ENCODE measurements around the gene LRRC8A.

Gene LRRC8A

GRCh38 chr9:128917151-128917849, 35.4 kb downstream of the LRRC8A start:
- TF ChIP-seq CEBPB (IDR thresholded peaks at IDR 0.05) (no peak), REST (IDR thresholded peaks at IDR 0.05; ENCODE audit: low read depth) (no peak), MAX (IDR thresholded peaks at IDR 0.05) (peak; percentile 42; the same call in 1 of the 2 replicates), NFIC (IDR thresholded peaks at IDR 0.05) (peak; percentile 51), TEAD4 (IDR thresholded peaks at IDR 0.05) (no peak), TCF12 (IDR thresholded peaks at IDR 0.05; ENCODE audit: low read depth) (no peak), EP300 (IDR thresholded peaks at IDR 0.05; ENCODE audit: borderline replicate concordance) (no peak), FOXM1 (IDR thresholded peaks at IDR 0.05; ENCODE audit: borderline replicate concordance, low read depth) (no peak)

GRCh38 chr9:128918921-128919320, 37.0 kb downstream of the LRRC8A start:
- TF ChIP-seq EGR1 (IDR thresholded peaks at IDR 0.05) (no peak), CEBPB (IDR thresholded peaks at IDR 0.05) (no peak), ZBTB7A (IDR thresholded peaks at IDR 0.05; ENCODE audit: low read depth) (no peak), EP300 (IDR thresholded peaks at IDR 0.05; ENCODE audit: borderline replicate concordance) (no peak), USF1 (IDR thresholded peaks at IDR 0.05) (no peak), TAF1 (IDR thresholded peaks at IDR 0.05; ENCODE audit: low read depth) (no peak), NFIC (IDR thresholded peaks at IDR 0.05) (no peak), CREB1 (IDR thresholded peaks at IDR 0.05; ENCODE audit: low read depth) (no peak), TEAD4 (IDR thresholded peaks at IDR 0.05) (no peak), TCF12 (IDR thresholded peaks at IDR 0.05; ENCODE audit: low read depth) (no peak), FOXM1 (IDR thresholded peaks at IDR 0.05; ENCODE audit: borderline replicate concordance, low read depth) (no peak), MAX (IDR thresholded peaks at IDR 0.05) (no peak), RAD21 (IDR thresholded peaks at IDR 0.05; ENCODE audit: low read depth) (no peak)

- no peak for TF ChIP-seq YY1 (IDR thresholded peaks at IDR 0.05; ENCODE audit: low read depth)
- no peak for TF ChIP-seq REST (IDR thresholded peaks at IDR 0.05; ENCODE audit: low read depth)
- TF ChIP-seq RAD21 (IDR thresholded peaks at IDR 0.05; ENCODE audit: low read depth): no peak
- no peak for TF ChIP-seq EGR1 (IDR thresholded peaks at IDR 0.05)
- no peak for TF ChIP-seq TAF1 (IDR thresholded peaks at IDR 0.05; ENCODE audit: low read depth)
- no peak for TF ChIP-seq CREB1 (IDR thresholded peaks at IDR 0.05; ENCODE audit: low read depth)
- no peak for TF ChIP-seq MAX (IDR thresholded peaks at IDR 0.05)
- TF ChIP-seq NFIC (IDR thresholded peaks at IDR 0.05): no peak
- TF ChIP-seq CEBPB (IDR thresholded peaks at IDR 0.05): no peak
- no peak for TF ChIP-seq FOXM1 (IDR thresholded peaks at IDR 0.05; ENCODE audit: borderline replicate concordance, low read depth)
- TF ChIP-seq ZBTB7A (IDR thresholded peaks at IDR 0.05; ENCODE audit: low read depth): no peak
- no peak for TF ChIP-seq USF1 (IDR thresholded peaks at IDR 0.05)
- no peak for TF ChIP-seq TEAD4 (IDR thresholded peaks at IDR 0.05)
- no peak for TF ChIP-seq EP300 (IDR thresholded peaks at IDR 0.05; ENCODE audit: borderline replicate concordance)
- TF ChIP-seq TCF12 (IDR thresholded peaks at IDR 0.05; ENCODE audit: low read depth): no peak
Observed at GRCh38 chr9:128919402-128920089, 37.6 kb downstream of the LRRC8A start.

GRCh38 chr9:128920381-128921058, 38.6 kb downstream of the LRRC8A start, which contains the start of gene PHYHD1:
PHYHD1 (plus strand) TSS chr9:128920982; CDS start chr9:128922324, 1,342 bp downstream.
- TF ChIP-seq TAF1 (IDR thresholded peaks at IDR 0.05; ENCODE audit: low read depth): no peak
- no peak for TF ChIP-seq CEBPB (IDR thresholded peaks at IDR 0.05)
- no peak for TF ChIP-seq EP300 (IDR thresholded peaks at IDR 0.05; ENCODE audit: borderline replicate concordance)
- TF ChIP-seq EGR1 (IDR thresholded peaks at IDR 0.05): no peak
- no peak for TF ChIP-seq TCF12 (IDR thresholded peaks at IDR 0.05; ENCODE audit: low read depth)
- TF ChIP-seq USF1 (IDR thresholded peaks at IDR 0.05): no peak
- TF ChIP-seq REST (IDR thresholded peaks at IDR 0.05; ENCODE audit: low read depth): no peak
- no peak for TF ChIP-seq MAX (IDR thresholded peaks at IDR 0.05)
- no peak for TF ChIP-seq FOXM1 (IDR thresholded peaks at IDR 0.05; ENCODE audit: borderline replicate concordance, low read depth)
- no peak for TF ChIP-seq TEAD4 (IDR thresholded peaks at IDR 0.05)
- no peak for TF ChIP-seq YY1 (IDR thresholded peaks at IDR 0.05; ENCODE audit: low read depth)
- TF ChIP-seq ZBTB7A (IDR thresholded peaks at IDR 0.05; ENCODE audit: low read depth): no peak
- no peak for TF ChIP-seq CREB1 (IDR thresholded peaks at IDR 0.05; ENCODE audit: low read depth)
- TF ChIP-seq RAD21 (IDR thresholded peaks at IDR 0.05; ENCODE audit: low read depth): no peak
- TF ChIP-seq NFIC (IDR thresholded peaks at IDR 0.05): no peak
